IMR-90 (cell line): ENCODE results near the gene GPC6. TPM values are rescaled to one million over a fixed set of nuclear protein-coding genes. Genes with fewer than 3 reads are reported as not detected.

Source experiments
- polyA plus RNA-seq, 3 experiments: library from polyadenylated mRNA; depleted of rRNA; stranded (reverse); fragments of >200 nt; gene quantifications; 2 replicates each; pipeline ENCODE4 v1.2.3, GENCODE V29; 2012; ENCODE audit warnings: low replicate concordance in 1 of 3
- total RNA-seq: library from RNA; depleted of rRNA; stranded (reverse); fragments of >200 nt; gene quantifications from 2 replicates; pipeline ENCODE4 v1.2.3, GENCODE V29; 2012
- TF ChIP-seq, protein P1 (sequence below): conservative IDR thresholded peaks from 2 replicates; pipeline ENCODE4 v1.5.1; 2012; ENCODE audit warnings: mild to moderate bottlenecking, low read depth, low read length, improper control_type of control experiment

Gene GPC6
- total and polyA plus RNA-seq, 2 of the 4 experiments (the other 2 are of a cell fraction): 14.9 to 39.4 TPM

DNA sequence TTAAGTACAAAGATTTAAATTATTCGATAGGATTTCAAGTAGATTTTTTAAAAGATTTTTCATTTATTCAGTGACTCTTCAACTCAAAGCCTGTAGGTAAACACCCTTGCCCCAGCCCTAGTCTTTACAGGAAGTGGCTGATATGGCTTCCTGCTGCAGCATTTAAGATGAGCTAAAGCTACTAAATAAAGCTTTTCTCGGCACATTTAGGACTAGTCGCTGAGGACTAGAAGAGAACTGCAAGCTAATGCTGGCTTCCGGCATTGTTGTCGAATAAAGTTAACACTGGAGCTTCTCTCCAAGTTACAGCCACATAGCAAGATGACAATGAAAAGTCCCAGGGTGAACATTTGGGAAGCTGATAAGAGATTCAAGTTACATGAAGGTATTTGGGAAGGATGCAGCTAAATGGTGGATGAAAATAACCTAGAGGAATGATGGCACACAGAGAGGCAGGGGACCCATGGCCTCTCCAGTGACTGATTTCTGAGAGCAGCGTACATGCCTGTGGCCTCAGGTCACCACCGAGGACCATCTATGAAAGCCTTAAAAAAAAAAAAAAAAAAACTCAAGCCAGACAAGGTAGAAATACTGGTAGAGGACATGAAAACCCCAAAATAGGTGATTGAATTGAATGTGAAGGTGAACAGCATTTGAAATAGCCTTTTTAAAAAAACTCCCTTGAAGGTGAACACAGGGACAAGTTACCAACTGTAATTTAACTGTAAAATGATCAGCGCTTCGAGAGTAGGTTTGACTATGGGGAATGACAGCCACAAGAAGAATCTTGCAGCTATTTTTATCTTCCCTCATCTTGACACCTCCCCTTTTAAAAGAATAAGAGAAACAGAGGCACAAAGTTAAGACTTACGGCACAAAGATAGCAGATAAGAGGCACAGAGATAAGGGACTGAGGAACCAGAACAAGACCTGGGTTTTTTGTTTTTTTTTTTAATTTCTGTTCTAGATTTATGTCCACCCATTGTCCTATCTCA is 1097.5 kb downstream of the GPC6 start (continued):
- TF ChIP-seq, protein P1, sequence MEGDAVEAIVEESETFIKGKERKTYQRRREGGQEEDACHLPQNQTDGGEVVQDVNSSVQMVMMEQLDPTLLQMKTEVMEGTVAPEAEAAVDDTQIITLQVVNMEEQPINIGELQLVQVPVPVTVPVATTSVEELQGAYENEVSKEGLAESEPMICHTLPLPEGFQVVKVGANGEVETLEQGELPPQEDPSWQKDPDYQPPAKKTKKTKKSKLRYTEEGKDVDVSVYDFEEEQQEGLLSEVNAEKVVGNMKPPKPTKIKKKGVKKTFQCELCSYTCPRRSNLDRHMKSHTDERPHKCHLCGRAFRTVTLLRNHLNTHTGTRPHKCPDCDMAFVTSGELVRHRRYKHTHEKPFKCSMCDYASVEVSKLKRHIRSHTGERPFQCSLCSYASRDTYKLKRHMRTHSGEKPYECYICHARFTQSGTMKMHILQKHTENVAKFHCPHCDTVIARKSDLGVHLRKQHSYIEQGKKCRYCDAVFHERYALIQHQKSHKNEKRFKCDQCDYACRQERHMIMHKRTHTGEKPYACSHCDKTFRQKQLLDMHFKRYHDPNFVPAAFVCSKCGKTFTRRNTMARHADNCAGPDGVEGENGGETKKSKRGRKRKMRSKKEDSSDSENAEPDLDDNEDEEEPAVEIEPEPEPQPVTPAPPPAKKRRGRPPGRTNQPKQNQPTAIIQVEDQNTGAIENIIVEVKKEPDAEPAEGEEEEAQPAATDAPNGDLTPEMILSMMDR: no peak
